SK-N-SH treated with all-trans-retinoic acid at 6 μM for 48 hours (cell line): ENCODE results near the gene AHCY.

ENCODE experiments used
- ATAC-seq: fragments of 200-7000 bp; cut with Tn5 transposase; 3 replicates; pipeline ENCODE4 v1.9.1; 2020; ENCODE audit warnings: mild to moderate bottlenecking, moderate library complexity
- ARNTL ChIP-seq: fragments of 450-650 bp; formaldehyde crosslinking; IDR thresholded peaks from 2 replicates; pipeline ENCODE4 v1.5.0; 2020; ENCODE audit warnings: low read depth, mild to moderate bottlenecking, moderate library complexity, borderline replicate concordance
- BACH2 ChIP-seq: fragments of 250-450 bp; sonication (Bioruptor Pico); IDR thresholded peaks from 2 replicates; pipeline ENCODE4 v1.9.0; 2021; ENCODE audit warnings: mild to moderate bottlenecking, borderline replicate concordance
- CSDC2 ChIP-seq: fragments of 250-450 bp; sonication (Bioruptor Pico); IDR thresholded peaks from 2 replicates; pipeline ENCODE4 v1.5.0; 2020; ENCODE audit warnings: mild to moderate bottlenecking, moderate library complexity
- ESRRG ChIP-seq: fragments of 250-450 bp; sonication (Bioruptor Pico); IDR thresholded peaks from 2 replicates; pipeline ENCODE4 v1.6.1; 2021; ENCODE audit warnings: mild to moderate bottlenecking
- GLIS3 ChIP-seq: fragments of 250-450 bp; sonication (Bioruptor Pico); IDR thresholded peaks from 2 replicates; pipeline ENCODE4 v1.5.0; 2020; ENCODE audit warnings: mild to moderate bottlenecking, moderate library complexity
- OSR1 ChIP-seq: fragments of 250-450 bp; sonication (Bioruptor Pico); IDR thresholded peaks from 2 replicates; pipeline ENCODE4 v1.8.0; 2022; ENCODE audit warnings: moderate library complexity, mild to moderate bottlenecking, inconsistent platforms
- PPARA ChIP-seq: fragments of 250-450 bp; sonication (Bioruptor Pico); IDR thresholded peaks from 2 replicates; pipeline ENCODE4 v1.5.0; 2020; ENCODE audit warnings: mild to moderate bottlenecking, borderline replicate concordance
- RARB ChIP-seq: fragments of 250-450 bp; sonication (Bioruptor Pico); IDR thresholded peaks from 2 replicates; pipeline ENCODE4 v1.8.0; 2021; ENCODE audit warnings: mild to moderate bottlenecking, moderate library complexity
- SNAI2 ChIP-seq: fragments of 250-450 bp; sonication (Bioruptor Pico); IDR thresholded peaks from 2 replicates; pipeline ENCODE4 v1.5.0; 2020; ENCODE audit warnings: mild to moderate bottlenecking, moderate library complexity
- TCF4 ChIP-seq: fragments of 250-450 bp; sonication (Bioruptor Pico); IDR thresholded peaks from 2 replicates; pipeline ENCODE4 v1.8.0; 2021; ENCODE audit warnings: mild to moderate bottlenecking, moderate library complexity, borderline replicate concordance
- TOX ChIP-seq: fragments of 250-450 bp; sonication (Bioruptor Pico); IDR thresholded peaks from 2 replicates; pipeline ENCODE4 v1.8.0; 2021; ENCODE audit warnings: mild to moderate bottlenecking, moderate library complexity, borderline replicate concordance
- ZC3H10 ChIP-seq: fragments of 250-450 bp; sonication (Bioruptor Pico); IDR thresholded peaks from 2 replicates; pipeline ENCODE4 v1.5.1; 2021; ENCODE audit warnings: mild to moderate bottlenecking, moderate library complexity
- ZFP3 ChIP-seq: fragments of 250-450 bp; sonication (Bioruptor Pico); IDR thresholded peaks from 2 replicates; pipeline ENCODE4 v1.5.0; 2020; ENCODE audit warnings: mild to moderate bottlenecking, moderate library complexity
- ZFP30 ChIP-seq: fragments of 450-650 bp; formaldehyde crosslinking; IDR thresholded peaks from 2 replicates; pipeline ENCODE4 v1.5.0; 2022; ENCODE audit warnings: mild to moderate bottlenecking, moderate library complexity
- ZNF565 ChIP-seq: fragments of 450-650 bp; formaldehyde crosslinking; conservative IDR thresholded peaks from 2 replicates; pipeline ENCODE4 v1.5.0; 2020; ENCODE audit warnings: low read depth, mild to moderate bottlenecking, moderate library complexity
- ZNF70 ChIP-seq: fragments of 450-650 bp; formaldehyde crosslinking; IDR thresholded peaks from 2 replicates; pipeline ENCODE4 v1.5.0; 2020; ENCODE audit warnings: mild to moderate bottlenecking, moderate library complexity
- ZNF8 ChIP-seq: fragments of 450-650 bp; formaldehyde crosslinking; IDR thresholded peaks from 2 replicates; pipeline ENCODE4 v1.5.0; 2020; ENCODE audit warnings: mild to moderate bottlenecking, moderate library complexity
- TF ChIP-seq, protein P1 (sequence below): fragments of 250-450 bp; sonication (Bioruptor Pico); IDR thresholded peaks from 2 replicates; pipeline ENCODE4 v1.5.1; 2020; ENCODE audit warnings: low read depth, mild to moderate bottlenecking, moderate library complexity
- TF ChIP-seq, protein P2 (sequence below): fragments of 250-450 bp; sonication (Bioruptor Pico); IDR thresholded peaks from 2 replicates; pipeline ENCODE4 v1.5.1; 2021; ENCODE audit warnings: mild to moderate bottlenecking, moderate library complexity
- TF ChIP-seq, protein P3 (sequence below): fragments of 250-450 bp; sonication (Bioruptor Pico); IDR thresholded peaks from 2 replicates; pipeline ENCODE4 v1.8.0; 2021; ENCODE audit warnings: low read depth, mild to moderate bottlenecking, moderate library complexity, borderline replicate concordance
- TF ChIP-seq, protein P4 (sequence below): fragments of 250-450 bp; sonication (Bioruptor Pico); IDR thresholded peaks from 2 replicates; pipeline ENCODE4 v1.8.0; 2020; ENCODE audit warnings: mild to moderate bottlenecking, moderate library complexity, borderline replicate concordance
- TF ChIP-seq, protein P5 (sequence below): fragments of 250-450 bp; sonication (Bioruptor Pico); IDR thresholded peaks from 2 replicates; pipeline ENCODE4 v1.5.0; 2020; ENCODE audit warnings: mild to moderate bottlenecking, moderate library complexity

AHCY gene

DNA sequence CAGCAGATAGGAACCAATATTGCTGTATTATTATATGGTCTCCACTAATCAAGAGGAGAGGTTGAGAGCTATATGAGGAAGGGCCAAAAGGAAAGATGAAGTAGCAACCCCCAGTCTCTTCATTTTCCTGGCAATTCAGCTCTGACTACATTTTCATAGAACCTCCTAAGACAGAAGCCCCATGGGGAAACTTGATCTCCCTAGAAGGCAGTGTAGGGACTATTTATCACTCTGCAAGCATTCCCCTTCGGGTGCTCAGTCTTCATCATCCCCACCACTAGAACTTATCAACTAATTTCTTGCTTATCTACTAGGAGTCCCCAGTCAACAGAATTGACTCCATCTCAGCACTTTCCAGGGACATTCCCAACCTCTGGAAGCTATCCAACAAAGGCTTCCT lies 34.4 kb upstream of the AHCY start:
- no peak for ATAC-seq
- TF ChIP-seq CSDC2 (CRISPR knock-in tag) (no peak), ZC3H10 (CRISPR knock-in tag) (no peak), OSR1 (CRISPR knock-in tag) (no peak), ZFP30 (CRISPR knock-in tag) (no peak), GLIS3 (CRISPR knock-in tag) (no peak), ARNTL (CRISPR knock-in tag) (no peak), TOX (CRISPR knock-in tag) (no peak), RARB (CRISPR knock-in tag) (no peak), BACH2 (no peak)
- TF ChIP-seq, protein P1, sequence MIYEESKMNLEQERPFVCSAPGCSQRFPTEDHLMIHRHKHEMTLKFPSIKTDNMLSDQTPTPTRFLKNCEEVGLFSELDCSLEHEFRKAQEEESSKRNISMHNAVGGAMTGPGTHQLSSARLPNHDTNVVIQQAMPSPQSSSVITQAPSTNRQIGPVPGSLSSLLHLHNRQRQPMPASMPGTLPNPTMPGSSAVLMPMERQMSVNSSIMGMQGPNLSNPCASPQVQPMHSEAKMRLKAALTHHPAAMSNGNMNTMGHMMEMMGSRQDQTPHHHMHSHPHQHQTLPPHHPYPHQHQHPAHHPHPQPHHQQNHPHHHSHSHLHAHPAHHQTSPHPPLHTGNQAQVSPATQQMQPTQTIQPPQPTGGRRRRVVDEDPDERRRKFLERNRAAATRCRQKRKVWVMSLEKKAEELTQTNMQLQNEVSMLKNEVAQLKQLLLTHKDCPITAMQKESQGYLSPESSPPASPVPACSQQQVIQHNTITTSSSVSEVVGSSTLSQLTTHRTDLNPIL (CRISPR knock-in tag), result no peak
- TF ChIP-seq, protein P2, sequence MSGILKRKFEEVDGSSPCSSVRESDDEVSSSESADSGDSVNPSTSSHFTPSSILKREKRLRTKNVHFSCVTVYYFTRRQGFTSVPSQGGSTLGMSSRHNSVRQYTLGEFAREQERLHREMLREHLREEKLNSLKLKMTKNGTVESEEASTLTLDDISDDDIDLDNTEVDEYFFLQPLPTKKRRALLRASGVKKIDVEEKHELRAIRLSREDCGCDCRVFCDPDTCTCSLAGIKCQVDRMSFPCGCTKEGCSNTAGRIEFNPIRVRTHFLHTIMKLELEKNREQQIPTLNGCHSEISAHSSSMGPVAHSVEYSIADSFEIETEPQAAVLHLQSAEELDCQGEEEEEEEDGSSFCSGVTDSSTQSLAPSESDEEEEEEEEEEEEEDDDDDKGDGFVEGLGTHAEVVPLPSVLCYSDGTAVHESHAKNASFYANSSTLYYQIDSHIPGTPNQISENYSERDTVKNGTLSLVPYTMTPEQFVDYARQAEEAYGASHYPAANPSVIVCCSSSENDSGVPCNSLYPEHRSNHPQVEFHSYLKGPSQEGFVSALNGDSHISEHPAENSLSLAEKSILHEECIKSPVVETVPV (CRISPR knock-in tag), result no peak
- TF ChIP-seq, protein P3, sequence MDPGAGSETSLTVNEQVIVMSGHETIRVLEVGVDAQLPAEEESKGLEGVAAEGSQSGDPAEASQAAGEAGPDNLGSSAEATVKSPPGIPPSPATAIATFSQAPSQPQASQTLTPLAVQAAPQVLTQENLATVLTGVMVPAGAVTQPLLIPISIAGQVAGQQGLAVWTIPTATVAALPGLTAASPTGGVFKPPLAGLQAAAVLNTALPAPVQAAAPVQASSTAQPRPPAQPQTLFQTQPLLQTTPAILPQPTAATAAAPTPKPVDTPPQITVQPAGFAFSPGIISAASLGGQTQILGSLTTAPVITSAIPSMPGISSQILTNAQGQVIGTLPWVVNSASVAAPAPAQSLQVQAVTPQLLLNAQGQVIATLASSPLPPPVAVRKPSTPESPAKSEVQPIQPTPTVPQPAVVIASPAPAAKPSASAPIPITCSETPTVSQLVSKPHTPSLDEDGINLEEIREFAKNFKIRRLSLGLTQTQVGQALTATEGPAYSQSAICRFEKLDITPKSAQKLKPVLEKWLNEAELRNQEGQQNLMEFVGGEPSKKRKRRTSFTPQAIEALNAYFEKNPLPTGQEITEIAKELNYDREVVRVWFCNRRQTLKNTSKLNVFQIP (CRISPR knock-in tag), result no peak
- TF ChIP-seq, protein P4, sequence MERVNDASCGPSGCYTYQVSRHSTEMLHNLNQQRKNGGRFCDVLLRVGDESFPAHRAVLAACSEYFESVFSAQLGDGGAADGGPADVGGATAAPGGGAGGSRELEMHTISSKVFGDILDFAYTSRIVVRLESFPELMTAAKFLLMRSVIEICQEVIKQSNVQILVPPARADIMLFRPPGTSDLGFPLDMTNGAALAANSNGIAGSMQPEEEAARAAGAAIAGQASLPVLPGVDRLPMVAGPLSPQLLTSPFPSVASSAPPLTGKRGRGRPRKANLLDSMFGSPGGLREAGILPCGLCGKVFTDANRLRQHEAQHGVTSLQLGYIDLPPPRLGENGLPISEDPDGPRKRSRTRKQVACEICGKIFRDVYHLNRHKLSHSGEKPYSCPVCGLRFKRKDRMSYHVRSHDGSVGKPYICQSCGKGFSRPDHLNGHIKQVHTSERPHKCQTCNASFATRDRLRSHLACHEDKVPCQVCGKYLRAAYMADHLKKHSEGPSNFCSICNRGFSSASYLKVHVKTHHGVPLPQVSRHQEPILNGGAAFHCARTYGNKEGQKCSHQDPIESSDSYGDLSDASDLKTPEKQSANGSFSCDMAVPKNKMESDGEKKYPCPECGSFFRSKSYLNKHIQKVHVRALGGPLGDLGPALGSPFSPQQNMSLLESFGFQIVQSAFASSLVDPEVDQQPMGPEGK (CRISPR knock-in tag), result no peak

DNA sequence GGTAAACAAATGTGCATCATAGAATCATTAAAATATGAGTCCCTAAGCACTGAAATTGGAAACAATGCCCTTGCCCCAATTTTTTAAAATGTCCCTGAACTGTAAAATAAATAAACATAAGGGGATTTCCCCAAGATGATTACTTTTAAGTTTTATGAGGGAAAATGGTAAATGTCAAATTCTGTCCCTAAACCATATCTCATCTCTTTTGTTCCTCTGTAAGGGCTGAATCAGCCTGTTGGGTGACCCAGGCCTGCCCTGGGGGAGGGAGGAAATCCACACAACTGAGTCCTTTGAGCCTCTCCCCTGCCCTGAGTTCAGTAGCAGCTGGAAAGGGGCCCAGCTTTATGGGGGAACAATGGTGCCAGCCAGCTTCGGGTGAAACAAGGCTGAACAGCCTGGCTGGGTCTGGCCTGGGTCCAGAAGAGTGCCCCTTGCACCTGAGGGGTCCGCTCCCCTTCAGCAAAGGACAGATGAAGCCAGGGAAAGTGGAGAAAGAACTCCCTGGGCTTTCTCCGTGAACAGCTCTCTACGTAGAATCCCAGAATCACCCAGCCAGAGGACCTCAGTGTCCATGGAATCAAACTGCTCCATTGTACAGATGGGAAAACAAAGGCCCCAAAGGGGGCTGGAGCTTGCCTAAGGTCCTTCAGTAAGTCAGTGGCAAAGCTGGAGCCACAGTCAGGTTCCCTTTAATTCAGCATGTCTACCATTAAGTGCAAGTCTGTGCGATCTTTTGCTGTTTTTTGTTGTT lies 31.7 kb upstream of the AHCY start:
- ATAC-seq, result no peak
- TF ChIP-seq RARB (CRISPR knock-in tag), result no peak
- no peak for TF ChIP-seq ZNF8 (CRISPR knock-in tag)
- TF ChIP-seq OSR1 (CRISPR knock-in tag), result no peak
- no peak for TF ChIP-seq PPARA (CRISPR knock-in tag)
- no peak for TF ChIP-seq ZNF565
- TF ChIP-seq, protein P4 (CRISPR knock-in tag), result no peak
- TF ChIP-seq, all 23 proteins: peak for 0

DNA sequence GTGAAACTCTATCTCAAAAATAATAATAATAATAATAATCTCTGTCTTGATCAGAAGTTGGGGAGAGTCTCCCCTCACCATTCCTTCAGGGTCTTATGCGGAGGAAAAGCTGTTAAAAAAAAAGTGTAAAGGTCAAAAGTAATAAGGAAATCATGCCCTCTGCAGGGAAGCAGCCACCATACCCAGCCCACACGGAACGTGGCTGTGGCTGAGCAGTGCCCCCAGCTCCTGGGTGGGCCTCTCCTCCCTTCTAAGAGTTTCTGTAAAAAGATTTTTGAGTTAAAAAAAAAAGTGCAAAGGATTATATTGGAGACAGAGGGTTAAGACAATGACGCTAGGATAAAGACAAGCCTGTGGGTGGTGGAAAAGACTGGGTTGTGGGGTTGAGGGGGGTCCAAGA lies 30.6 kb upstream of the AHCY start:
- TF ChIP-seq ESRRG (CRISPR knock-in tag) (no peak), SNAI2 (no peak), ZNF70 (no peak), TOX (CRISPR knock-in tag) (no peak), GLIS3 (CRISPR knock-in tag) (no peak), ZFP3 (no peak), TCF4 (no peak), BACH2 (no peak), PPARA (CRISPR knock-in tag) (no peak)
- TF ChIP-seq, protein P5, sequence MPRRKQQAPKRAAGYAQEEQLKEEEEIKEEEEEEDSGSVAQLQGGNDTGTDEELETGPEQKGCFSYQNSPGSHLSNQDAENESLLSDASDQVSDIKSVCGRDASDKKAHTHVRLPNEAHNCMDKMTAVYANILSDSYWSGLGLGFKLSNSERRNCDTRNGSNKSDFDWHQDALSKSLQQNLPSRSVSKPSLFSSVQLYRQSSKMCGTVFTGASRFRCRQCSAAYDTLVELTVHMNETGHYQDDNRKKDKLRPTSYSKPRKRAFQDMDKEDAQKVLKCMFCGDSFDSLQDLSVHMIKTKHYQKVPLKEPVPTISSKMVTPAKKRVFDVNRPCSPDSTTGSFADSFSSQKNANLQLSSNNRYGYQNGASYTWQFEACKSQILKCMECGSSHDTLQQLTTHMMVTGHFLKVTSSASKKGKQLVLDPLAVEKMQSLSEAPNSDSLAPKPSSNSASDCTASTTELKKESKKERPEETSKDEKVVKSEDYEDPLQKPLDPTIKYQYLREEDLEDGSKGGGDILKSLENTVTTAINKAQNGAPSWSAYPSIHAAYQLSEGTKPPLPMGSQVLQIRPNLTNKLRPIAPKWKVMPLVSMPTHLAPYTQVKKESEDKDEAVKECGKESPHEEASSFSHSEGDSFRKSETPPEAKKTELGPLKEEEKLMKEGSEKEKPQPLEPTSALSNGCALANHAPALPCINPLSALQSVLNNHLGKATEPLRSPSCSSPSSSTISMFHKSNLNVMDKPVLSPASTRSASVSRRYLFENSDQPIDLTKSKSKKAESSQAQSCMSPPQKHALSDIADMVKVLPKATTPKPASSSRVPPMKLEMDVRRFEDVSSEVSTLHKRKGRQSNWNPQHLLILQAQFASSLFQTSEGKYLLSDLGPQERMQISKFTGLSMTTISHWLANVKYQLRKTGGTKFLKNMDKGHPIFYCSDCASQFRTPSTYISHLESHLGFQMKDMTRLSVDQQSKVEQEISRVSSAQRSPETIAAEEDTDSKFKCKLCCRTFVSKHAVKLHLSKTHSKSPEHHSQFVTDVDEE (CRISPR knock-in tag), result no peak
- TF ChIP-seq, protein P2 (CRISPR knock-in tag), result no peak
- ATAC-seq, result no peak
